GM19043 (cell line): ENCODE measurements around the gene MARCHF9.

Experiments
- ATAC-seq: cut with Tn5 transposase; IDR thresholded peaks from one replicate; pipeline ENCODE4 v1.9.1; 2021; ENCODE audit warnings: low read depth; ENCODE audit not compliant: unreplicated experiment

Gene MARCHF9

GRCh38 chr12:57737467-57738460 is 17.1 kb upstream of the MARCHF9 start:
- no peak for ATAC-seq

DNA sequence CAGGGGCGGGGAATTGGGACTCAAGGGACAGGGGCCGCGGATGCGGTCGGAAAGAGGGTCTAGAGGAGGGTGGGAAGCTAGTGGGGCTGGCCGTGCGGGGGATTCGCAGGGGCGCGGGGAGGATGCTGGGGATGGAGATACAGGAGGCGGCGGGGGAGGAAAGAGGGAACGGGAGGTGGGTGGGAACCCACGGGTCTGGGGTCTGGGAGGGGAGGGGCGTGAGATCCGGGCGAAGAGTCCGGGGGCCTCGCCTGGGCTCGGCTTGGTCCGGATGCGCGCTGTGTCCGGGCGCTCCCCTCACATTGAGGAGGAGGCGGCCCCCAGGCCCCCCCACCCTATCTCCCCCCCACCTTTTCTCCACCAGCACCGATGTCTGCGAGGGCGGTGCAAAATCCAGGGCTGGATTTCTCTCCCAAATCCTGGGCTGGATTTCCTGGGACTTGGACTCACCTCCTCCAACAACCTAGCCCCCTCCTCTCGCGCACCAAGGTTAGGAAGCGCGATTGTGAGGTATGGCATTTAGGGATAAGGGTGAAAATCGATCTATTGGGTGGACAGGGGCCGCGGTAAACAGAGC is 16.2 kb upstream of the MARCHF9 start, which contains the start of gene AGAP2:
Gene AGAP2 (minus strand): TSS at position 82 of the 577 bp plus-strand sequence. CDS start 496 bp downstream, outside the sequence.
- no peak for ATAC-seq

DNA sequence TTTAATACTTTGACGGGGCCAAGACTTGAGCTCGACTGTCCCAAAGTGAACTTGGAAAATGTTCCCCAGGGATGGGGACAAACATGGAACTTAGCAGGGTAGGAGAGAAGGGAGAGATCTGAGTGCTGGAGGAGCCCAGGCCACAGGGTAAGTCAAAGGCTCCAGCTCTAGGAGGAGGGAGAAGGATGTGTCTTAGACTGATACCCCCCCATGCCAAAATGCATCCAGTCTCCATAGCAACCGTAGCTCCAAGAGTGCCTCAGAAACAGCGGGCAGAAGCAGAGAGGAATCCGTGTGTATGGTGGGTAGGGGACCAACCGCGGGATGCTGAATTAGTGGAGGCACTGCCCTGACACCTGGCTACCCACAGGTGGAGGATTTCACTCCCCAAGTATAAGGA is 15.5 kb upstream of the MARCHF9 start:
- ATAC-seq, result no peak

GRCh38 chr12:57739914-57740538 is 14.9 kb upstream of the MARCHF9 start:
- no peak for ATAC-seq

DNA sequence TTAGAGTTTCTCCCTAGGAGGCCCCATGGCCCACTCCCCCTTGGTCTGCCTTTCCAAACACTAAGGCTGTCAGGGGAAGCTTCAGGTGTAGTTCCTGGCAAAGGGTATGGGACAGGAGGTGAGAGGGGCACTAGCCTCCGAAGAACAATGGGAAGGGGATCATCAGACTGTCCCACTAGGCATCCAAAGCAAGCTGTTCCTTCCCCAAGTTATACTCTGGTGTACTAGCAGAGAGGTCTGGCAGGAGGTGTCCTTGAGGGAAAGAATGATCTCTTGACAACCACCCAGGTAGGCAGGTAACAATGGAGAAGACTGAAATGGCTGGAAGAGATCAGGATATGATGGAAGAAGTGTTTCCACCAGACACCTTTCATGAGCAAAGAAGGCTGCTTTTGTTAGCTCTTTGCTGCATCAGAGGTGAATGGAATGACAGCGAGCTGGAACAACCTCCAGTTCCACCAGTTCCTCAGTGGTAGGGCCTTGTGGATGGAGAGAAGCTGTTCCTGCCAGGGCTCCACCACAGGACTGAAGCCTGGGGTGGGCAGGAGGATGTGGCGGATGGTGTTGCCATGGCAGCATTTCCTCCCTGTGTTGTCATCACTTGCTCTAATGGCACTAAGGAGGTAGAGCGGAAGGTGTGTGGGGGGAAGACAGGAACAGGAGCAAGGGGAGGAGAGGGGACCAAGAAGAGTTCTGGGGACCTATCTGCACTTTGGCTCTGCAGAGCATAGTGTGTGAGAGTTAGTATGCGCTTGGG is 14.1 kb upstream of the MARCHF9 start:
- peak; percentile 44 for ATAC-seq

DNA sequence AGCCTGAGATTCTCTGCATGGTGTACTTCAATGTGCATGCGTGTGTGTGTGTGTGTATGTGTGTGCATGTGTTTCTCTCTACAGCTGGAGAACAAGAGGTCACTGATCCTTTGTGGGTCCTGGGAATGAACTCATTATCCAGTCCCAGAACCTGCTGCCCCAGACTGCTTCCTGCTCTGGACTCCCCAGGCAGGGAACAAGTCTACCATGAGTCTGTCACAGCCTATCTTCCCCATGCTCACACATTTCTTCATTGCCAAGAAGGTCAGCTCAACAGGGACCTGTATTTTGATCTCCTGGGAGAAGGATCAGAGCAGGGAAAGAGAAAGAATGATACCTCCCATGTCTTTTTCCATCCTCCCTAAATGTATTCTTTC is 13.5 kb upstream of the MARCHF9 start:
- no peak for ATAC-seq

DNA sequence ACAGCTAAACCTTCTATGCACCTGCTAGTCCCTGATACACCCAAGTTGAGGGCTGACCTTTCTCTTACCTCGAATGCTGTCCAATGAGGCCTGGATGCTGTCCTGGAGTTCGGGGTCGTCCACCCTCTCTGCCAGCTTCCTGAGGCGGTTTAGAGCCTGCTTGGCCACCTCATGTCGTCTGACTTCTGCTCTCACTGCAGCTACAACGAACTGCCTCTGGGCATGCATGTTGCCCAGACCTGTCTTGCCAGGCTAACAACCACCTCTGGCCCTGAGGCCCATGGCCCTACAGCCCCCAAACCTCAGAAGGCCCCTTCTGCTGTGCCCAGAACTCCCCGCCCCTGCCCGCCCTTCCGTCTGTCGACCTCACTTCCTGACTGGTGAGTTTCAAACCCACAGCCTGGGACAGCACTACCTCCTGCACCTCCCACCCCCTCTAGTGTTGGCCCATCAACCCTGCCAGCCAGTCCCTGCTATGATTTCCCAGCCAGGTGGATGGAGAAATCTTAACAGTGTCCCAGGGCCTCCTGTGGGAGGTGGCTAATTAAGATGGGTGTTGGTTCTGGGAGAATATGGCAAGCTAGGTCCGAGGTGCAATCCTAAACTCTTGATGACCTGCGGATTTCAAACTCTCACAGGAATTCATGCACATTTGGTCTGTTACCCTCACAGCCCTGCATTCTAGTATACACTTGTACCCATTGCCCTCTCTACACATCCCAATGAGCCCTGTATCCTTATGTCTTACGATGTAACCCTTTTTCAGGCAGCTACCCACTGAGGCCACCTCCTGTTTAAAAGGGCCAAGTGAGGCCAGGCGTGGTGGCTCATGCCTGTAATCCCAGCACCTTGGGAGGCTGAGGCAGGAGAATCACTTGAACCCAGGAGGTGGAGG is 12.8 kb upstream of the MARCHF9 start:
- ATAC-seq, result peak; percentile 57

DNA sequence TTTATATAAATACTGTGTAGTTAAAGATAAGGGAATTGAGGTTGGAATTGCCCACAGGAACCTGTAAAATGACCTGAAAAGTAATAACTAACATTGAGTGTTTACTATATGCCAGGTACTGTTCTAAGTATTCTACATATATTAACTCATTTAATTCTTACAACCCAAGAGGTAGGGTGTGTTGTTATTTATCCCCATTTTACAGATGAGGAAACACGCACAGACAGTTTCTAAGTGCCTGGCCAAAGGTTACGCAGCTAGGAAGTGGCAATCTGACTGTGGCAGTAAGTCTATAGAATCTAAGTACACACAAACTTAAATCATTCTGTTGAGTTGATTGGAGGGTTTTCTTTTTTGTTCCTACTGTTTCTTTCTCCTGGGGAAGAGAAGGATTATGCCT is 11.1 kb upstream of the MARCHF9 start:
- no peak for ATAC-seq

DNA sequence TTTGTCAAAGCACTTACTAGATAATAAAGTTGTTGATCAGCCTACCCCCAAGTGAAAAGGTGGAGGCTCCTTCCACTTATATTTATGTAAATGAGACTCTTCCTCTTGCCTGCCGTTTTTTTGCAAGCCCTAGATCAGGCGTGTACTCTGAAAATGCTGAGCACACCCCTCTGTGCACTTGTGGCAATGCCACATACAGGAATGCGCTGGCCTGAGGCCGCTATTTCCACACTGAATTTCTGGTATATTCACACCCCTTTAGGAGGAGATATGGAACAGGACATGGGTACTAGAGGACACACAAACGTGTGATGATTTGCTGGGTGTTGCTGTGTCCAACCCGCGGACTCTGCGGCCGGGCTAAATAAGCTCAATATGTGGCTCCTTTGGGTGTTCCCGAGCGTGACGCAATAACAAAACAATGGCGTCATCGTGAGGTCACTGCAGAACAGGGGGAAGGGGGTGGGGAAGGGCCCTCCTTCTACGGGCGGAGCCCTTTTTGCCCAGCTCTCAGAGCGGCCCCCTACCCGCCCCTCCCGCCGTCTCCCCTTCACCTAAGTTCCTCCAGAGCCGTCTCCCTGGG is 10.6 kb upstream of the MARCHF9 start:
- peak; percentile 39 for ATAC-seq

DNA sequence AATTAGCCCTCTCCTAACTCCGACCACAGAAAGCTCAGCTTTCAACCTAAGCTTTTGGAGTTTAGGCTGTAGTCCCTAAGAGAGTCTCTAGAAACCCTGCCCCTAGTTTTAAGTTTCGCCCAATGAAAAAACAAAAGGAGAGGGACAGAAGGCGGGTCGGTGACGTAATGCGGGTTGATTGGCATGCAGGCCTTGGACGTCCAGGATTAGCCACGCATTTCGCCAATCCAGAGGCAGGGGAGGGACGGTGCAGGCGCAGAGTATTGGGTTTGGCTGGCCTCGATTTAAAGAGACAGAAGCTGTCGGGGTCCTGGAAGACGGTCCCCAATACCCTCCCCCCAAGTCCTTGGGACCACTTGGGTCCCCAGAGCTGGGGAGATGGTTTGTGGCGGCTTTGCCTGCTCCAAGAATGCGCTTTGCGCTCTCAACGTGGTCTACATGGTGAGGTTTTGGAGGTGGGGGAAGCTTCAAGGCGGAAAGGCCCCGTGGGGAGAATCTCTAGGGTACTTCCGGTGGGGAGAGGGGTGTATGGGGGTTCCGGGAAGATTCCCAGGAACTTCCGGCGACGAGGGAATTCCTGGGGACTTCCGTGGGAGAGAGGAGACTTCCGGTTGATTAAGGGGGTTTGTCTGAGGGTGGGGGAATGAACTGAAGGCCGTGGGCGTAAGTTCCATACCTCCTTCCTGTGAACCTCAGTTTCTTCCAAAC is 10.0 kb upstream of the MARCHF9 start, which contains the start of gene TSPAN31:
Gene TSPAN31 (plus strand): TSS at position 263 of the 708 bp plus-strand sequence. CDS start 116 bp downstream, at position 379.
- ATAC-seq, result peak; percentile 78

GRCh38 chr12:57745485-57745881 is 9.4 kb upstream of the MARCHF9 start:
- no peak for ATAC-seq

GRCh38 chr12:57746025-57746424 is 8.9 kb upstream of the MARCHF9 start:
- ATAC-seq, result no peak

DNA sequence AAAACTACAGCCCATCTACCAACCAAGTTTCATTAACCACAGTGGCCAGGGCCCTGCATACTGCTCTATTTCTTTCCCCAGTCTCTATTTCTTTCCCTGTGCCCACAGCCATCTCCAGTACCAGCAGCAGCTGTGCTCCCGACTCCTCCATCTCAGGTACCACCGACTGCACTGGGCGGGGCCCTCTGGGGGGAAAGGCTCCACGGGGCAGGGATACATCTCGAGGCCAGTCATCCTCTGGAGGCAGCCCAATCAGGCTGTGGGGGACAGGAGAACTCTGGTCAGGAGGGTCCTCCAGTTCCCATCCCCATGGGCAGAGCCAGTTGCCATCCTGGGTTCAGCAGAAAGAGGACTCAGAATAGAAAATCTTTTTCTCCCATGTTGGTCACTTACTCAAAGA is 5.8 kb upstream of the MARCHF9 start:
- ATAC-seq, result no peak

DNA sequence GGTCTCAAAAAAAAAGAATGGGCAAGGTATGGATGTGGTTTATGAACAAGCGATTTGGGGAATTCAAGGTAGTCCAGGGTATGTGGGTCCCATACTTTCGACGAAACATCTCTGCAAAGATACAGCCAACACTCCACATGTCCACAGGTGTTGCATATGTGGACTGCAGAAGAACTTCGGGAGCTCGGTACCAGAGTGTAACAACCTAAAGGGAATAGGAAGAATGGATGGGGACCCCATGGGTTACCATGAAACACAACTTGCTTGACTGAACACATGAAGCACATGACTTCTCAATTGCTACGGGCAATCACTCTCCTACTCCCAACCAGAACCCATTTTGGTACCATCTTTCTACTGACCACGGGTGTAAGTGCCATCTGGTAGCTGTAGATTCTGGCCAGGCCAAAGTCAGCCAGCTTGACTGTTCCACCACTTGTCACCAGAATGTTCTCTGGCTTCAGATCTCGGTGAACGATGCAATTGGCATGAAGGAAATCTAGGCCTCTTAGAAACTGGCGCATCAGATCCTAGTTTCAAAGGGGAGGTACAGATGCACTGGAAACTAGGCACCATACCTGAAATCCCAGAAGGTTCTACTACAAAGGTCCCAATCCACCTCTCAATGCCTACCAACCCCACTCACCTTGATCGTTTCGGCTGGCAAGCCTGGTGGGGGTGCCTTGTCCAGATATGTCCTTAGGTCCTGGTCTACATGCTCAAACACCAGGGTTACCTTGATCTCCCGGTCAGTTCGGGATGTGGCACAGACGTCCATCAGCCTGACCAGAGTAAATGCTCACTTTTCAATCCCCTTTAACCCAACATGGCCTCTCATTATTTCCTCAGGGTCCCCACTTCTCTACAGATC is 4.1 kb upstream of the MARCHF9 start:
- no peak for ATAC-seq

GRCh38 chr12:57751432-57751787 is 3.5 kb upstream of the MARCHF9 start:
- no peak for ATAC-seq

DNA sequence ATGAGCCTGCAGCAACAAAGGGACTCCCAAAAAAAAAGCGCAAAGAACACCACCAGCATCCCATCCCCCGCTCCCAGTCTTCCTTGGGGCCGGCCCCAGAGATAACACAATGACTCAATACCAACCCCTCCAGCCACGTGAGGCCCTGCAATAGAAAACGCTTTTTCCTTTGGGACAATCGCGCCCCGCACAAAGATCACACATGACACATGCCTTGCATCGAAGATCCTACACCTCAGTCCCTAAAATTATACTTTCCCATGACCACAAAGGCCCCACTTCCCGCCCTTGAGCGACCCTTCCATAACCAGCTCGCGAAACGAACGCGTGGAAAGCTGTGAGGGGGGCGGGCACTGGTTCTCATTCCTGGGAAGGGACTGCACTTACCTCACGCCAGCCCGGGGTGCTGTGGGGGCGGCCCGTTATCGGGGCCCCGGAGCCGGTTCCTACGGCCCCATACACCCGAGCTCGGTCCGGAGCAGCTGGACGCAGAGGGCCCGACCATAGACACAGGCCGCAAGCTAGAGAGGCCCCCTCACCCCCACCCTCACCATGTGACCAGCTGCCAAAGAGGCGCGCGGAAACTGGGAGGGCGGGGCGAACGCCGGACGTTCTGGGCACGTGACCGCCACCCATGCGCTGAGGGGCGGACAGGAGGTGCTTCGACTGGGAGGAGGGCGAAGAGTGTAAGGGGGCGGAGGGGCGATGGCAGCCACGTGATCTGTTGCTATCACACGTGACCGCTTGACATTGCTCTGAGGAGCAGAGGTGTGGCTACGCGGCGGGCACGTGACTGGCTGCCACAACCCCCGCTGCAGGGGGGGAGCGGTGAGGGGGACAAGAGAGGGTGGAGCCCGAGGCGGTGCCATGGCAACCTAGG is 2.9 kb upstream of the MARCHF9 start, which contains the start of gene CDK4:
Gene CDK4 (minus strand): TSS at position 523 of the 880 bp plus-strand sequence. CDS start 593 bp downstream, outside the sequence.
- peak; percentile 60 for ATAC-seq

DNA sequence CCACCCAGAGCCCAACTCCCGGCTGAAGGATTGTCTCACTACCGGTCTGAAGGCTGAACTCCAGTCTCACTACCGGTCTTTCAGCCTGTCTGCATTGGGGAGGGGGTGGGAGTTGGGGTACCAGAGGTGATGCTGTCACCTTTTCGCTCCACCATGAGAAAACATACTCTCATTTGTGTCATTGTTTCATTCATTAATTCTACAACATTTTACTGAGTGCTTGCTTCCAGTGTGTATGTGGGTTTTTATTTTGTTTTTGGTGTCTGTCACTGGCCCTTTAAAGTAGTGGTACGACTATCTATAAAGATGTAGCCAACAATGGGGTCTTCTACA is 2.3 kb upstream of the MARCHF9 start:
- no peak for ATAC-seq
